Body of pancreas (tissue), 4 donors: ENCODE measurements around the gene PPP2R5C. TPM values are rescaled to one million over a fixed set of nuclear protein-coding genes. Genes with fewer than 3 reads are reported as not detected.
A peak's percentile ranks its signal among the peaks of the same experiment; 100 is the strongest.

Experiments
- ATAC-seq: fragments of 150-250 bp; one replicate; pipeline ENCODE4 v1.9.1; 2016
- DNase-seq, 4 donors: peaks; one replicate each; pipeline ENCODE4 v3.0.0-alpha.2; 2019
- H3K27ac ChIP-seq, 4 donors: fragments of 200-600 bp; sonication (generic); 1 replicate in 3 of 4; 2 replicates in 1 of 4; pipeline versions ENCODE4 v1.5.1 to v1.6.1; 2016 to 2019; ENCODE audit warnings: mild to moderate bottlenecking in 1 of 4, mixed read lengths in 1 of 4, moderate library complexity in 1 of 4
- H3K27me3 ChIP-seq, 2 donors: fragments of 200-600 bp; sonication (generic); one replicate each; pipeline ENCODE4 v1.6.0; 2016; ENCODE audit warnings: mild to moderate bottlenecking in 1 of 2
- H3K36me3 ChIP-seq, 2 donors: fragments of 200-600 bp; sonication (generic); replicated peaks in 1 of 2; 2 replicates each; pipeline ENCODE4 v1.5.1; 2016; ENCODE audit warnings: low read depth in 2 of 2; ENCODE audit not compliant: insufficient read depth in 1 of 2
- H3K4me1 ChIP-seq: fragments of 200-600 bp; sonication (generic); one replicate; pipeline ENCODE4 v1.6.0; 2016
- H3K4me3 ChIP-seq, 2 donors: fragments of 200-600 bp; sonication (generic); 1 replicate in 1 of 2; 2 replicates in 1 of 2; pipeline ENCODE4 v1.5.1; 2016 to 2019
- H3K9me3 ChIP-seq, 3 donors: fragments of 200-600 bp; sonication (generic); 1 replicate in 2 of 3; 2 replicates in 1 of 3; pipeline ENCODE4 v1.5.1; 2016
- CTCF ChIP-seq, 7 experiments: fragments of 450-650 bp in 4 of 7; fragments of 200-600 bp in 3 of 7; sonication (generic) in 3 of 7; IDR thresholded peaks; one replicate each; pipeline ENCODE4 v1.5.1; 2016 to 2019; ENCODE audit warnings: antibody characterized with exemption in 7 of 7
- POLR2A ChIP-seq, 3 donors: fragments of 450-650 bp; IDR thresholded peaks; one replicate each; pipeline ENCODE4 v1.6.1; 2016; ENCODE audit warnings: antibody characterized with exemption in 3 of 3, mild to moderate bottlenecking in 2 of 3
- WGBS, 2 donors: methylation state at CpG; one replicate each; pipeline ENCODE4 v1.1.5; 2017; 5-methylcytosine and 5-hydroxymethylcytosine counted together
- intact Hi-C: fragments of 100-400 bp; cut with DNase I; formaldehyde crosslinking; loops from one replicate; pipeline ENCODE4 v1.15.1; 2023
- total RNA-seq, 2 donors: library from RNA; depleted of rRNA; stranded (reverse); fragments of >200 nt; gene quantifications; one replicate each; pipeline ENCODE4 v1.1.0, GENCODE V29; 2016

The PPP2R5C gene
- total RNA-seq, 2 donors from 2014 or later: 59.0 to 77.6 TPM

GRCh38 chr14:101761881-101762529, 496 bp downstream of the PPP2R5C start:
- H3K4me1 ChIP-seq: peaks cover 21% of the 10 kb centered on the region
- no peak for ATAC-seq
- H3K27ac ChIP-seq: peak overlapping the region; percentile 53 to 80 (median 74)
- H3K36me3 ChIP-seq: no peaks in the 10 kb centered on the region
- 0% methylated on average over 17 to 68 of the region's 72 CpGs for WGBS, 2 donors
- intact Hi-C loops: no loop called here
- H3K27me3 ChIP-seq: no peaks in the 10 kb centered on the region
- peak; percentile 33 to 64 (median 56) for DNase-seq
- no peak for TF ChIP-seq CTCF (IDR thresholded peaks at IDR 0.05)
- TF ChIP-seq POLR2A (IDR thresholded peaks at IDR 0.05): no peak
- H3K9me3 ChIP-seq: no peaks in the 10 kb centered on the region
- H3K4me3 ChIP-seq: peak overlapping the region; percentile 38 to 62

GRCh38 chr14:101762530-101763101, 1.1 kb downstream of the PPP2R5C start:
- peak overlapping the region in 1 of 4 donors; percentile 79 for H3K27ac ChIP-seq
- WGBS, 2 donors: 12 to 14% methylated on average over 4 of the region's 4 CpGs
- intact Hi-C loops: no loop called here

GRCh38 chr14:101763941-101764709, 2.6 kb downstream of the PPP2R5C start:
- no peak overlapping the region for H3K27ac ChIP-seq
- no peaks in the 10 kb centered on the region for H3K36me3 ChIP-seq
- H3K4me1 ChIP-seq: peaks cover 21% of the 10 kb centered on the region
- TF ChIP-seq CTCF (IDR thresholded peaks at IDR 0.05) (no peak), POLR2A (IDR thresholded peaks at IDR 0.05) (no peak)
- H3K9me3 ChIP-seq: no peaks in the 10 kb centered on the region
- DNase-seq: no peak
- H3K4me3 ChIP-seq: no peak overlapping the region
- intact Hi-C loops: no loop called here
- no peak for ATAC-seq
- 86% methylated on average over 10 of the region's 10 CpGs for WGBS, 2 donors
- no peaks in the 10 kb centered on the region for H3K27me3 ChIP-seq

More at GRCh38 chr14:101762530-101763101, 1.1 kb downstream of the PPP2R5C start:
- Histone ChIP-seq H3K4me1 (peaks cover 21% of the 10 kb centered on the region), H3K9me3 (no peaks in the 10 kb centered on the region), H3K36me3 (no peaks in the 10 kb centered on the region), H3K27me3 (no peaks in the 10 kb centered on the region), H3K4me3 (peak overlapping the region; percentile 38 to 62)
- TF ChIP-seq CTCF (IDR thresholded peaks at IDR 0.05) (no peak), POLR2A (IDR thresholded peaks at IDR 0.05) (no peak)
- DNase-seq: no peak
- ATAC-seq: no peak

GRCh38 chr14:101767618-101768362, 6.3 kb downstream of the PPP2R5C start:
- H3K9me3 ChIP-seq: no peaks in the 10 kb centered on the region
- no peak overlapping the region for H3K27ac ChIP-seq
- H3K4me3 ChIP-seq: no peak overlapping the region
- 77 to 81% methylated on average over 7 of the region's 7 CpGs for WGBS, 2 donors
- ATAC-seq (no peak), DNase-seq (no peak)
- no peaks in the 10 kb centered on the region for H3K36me3 ChIP-seq
- TF ChIP-seq CTCF (IDR thresholded peaks at IDR 0.05): no peak
- peaks cover 16% of the 10 kb centered on the region for H3K4me1 ChIP-seq
- H3K27me3 ChIP-seq: no peaks in the 10 kb centered on the region
- intact Hi-C loops: no loop called here
